GM12873 (cell line): Measurements from ENCODE around the gene CEP78.

ENCODE experiments used
- CTCF ChIP-seq: IDR thresholded peaks from 2 replicates; pipeline ENCODE4 v1.5.1; 2012; ENCODE audit warnings: low read depth, mild to moderate bottlenecking, moderate library complexity, low read length, control low read depth; ENCODE audit not compliant: insufficient read depth; ENCODE audit errors: missing control alignments

Gene CEP78

GRCh38 chr9:78324068-78324650 is 88.3 kb downstream of the CEP78 start:
- no peak for TF ChIP-seq CTCF

DNA sequence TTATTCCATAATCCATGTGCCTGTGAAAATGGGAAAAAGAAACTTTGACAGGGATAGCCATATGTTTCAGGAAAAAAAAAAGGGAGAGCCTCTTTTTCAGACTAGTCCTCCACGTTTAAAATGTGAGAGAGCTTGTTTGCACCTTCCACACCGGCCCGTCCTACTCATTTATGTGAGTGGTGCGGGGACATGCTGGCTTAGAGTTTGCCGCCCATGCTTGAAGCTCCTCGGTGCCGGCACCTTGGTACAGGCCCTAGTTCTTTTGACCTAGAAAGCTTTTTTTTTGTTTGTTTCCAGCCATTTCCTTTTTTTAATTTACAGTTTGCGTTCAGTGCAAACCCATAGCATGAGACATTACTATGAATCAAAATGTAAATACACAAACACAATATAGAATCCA is 88.8 kb downstream of the CEP78 start:
- TF ChIP-seq CTCF = no peak

DNA sequence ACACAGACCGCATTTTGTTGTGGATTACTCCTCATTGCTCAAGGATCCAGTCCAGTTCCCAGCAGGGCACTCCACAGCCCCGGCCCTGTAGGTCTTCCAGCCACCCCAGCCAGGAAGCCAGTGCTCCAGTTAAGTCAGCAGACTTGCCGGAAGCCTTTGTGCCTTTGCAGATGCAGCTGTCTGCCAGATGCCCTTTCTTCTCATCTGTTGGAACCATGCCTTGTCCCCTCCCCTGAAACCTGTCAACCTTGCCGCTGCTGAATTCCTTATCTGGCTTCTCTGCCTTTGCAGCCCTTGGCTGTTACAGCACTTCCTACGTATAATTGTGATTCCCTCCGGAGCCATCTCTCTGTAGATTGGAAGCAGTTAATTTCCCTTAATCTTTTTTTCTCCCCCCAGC is 89.5 kb downstream of the CEP78 start:
- no peak for TF ChIP-seq CTCF

DNA sequence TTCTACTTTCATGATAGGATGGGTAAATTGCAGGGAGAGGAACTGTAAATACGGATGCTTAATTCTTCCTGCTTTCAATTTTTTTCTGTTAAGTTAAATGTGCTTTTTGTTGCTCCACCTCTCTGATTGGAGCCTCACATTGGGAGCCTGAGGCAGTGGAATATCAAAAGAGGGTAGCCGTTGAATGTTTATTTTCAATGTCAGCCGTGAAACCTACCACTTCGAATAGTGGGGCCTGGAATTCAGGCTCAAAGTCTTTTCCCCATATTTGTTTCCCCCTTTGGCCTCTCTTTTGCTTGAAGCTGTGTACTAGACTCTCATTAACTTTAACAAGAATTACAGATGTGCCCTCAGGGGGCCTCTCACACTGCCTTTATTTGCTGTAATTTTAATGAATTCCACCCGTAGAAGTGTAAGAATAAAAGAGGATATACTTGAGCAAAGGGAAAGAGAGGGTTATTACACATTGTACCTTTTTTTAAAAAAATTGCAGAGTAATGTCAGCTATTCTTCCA is 90.0 kb downstream of the CEP78 start:
- no peak for TF ChIP-seq CTCF

GRCh38 chr9:78326564-78326963 is 90.7 kb downstream of the CEP78 start:
- TF ChIP-seq CTCF = no peak
